Stimulated activated CD4-positive, alpha-beta T cell treated with anti-CD3 and anti-CD28 coated beads, TNF-alpha, amount 100 ng/mL, for 48 hours (primary cell): ENCODE results near the gene P4HA1.

ENCODE experiments used
- DNase-seq, 3 donors: peaks; one replicate each; pipeline ENCODE4 v3.0.0-alpha.2; 2020; ENCODE audit warnings: low read depth in 3 of 3

Gene P4HA1

DNA sequence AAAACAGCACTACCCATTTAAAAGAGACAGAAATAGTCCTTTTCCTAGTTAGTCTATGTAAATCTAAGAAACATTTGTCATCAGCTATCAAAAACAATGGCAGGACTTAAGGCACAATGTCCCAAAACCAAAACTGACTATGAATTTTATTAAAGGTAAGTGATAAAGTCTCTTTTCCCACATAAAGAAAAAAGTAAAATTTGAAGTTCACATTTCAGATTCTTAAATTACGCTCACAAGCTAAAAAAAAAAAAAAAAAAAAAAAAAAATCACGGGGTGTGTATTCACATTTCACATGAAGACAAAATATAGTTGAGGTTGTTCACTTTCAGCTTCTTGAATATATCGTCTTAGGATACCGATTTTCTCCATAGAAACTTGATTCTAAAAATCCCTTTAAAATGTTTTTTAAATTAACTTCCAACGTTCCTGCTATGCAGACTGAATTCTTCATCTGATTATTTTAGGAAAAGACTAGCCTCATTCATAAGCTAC, 1.6 kb downstream of the P4HA1 start:
- DNase-seq = no peak

DNA sequence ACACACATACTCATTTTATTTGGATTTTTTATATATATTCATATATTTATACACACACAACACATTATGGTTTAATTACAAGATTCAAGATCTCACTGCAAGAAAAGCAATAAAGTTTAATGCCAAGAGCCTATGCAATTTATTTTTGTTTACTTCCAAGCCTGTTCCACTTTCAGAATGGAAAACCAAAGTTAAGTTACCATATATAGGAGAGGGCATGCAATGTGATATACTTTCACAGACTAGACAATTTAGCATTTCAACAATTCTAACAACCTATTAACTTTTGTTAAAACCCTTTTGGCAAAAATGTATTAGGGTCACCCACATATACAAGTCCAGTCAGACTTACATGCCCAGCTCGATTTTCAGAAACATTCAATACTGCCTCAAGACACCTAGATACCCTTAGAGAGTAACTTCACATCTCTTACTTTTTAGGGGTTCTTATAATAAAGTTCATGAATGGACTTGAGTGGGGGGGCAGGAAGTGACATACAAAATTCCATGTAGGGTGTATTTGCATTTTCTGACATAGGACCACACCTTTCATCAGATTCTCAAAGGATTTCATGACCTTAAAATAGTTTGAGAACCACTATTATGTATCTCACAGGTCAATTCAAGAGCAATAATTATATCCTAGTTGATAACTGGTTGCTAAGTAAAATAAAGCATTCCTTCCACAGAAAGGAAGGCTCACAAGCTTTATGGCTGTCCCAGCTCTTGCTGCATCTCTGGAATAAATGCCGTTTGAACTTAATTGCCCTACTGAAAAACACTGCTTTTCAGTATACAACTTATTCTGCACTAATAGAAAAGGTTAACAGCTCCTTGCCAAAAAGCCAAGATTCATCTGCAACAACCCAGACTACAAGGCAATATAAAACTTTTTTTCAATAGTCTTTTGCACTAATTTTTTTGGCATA, 2.5 kb downstream of the P4HA1 start:
- no peak for DNase-seq

DNA sequence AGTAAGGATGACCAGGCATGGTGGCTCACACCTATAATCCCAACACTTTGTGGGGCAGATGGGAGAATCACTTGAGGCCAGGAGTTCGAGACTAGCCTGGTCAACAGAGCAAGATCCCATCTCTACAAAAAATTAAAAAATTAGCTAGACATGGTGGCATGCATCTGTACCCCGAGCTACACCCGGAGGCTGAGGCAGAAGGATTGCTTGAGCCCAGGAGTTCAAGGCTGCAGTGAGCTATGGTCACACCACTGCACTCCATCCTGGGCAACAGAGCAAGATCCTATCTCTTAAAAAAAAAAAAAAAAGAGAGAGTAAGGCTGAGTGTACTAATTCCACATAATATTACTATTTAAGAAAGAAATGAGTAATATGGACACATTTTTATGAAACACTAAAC, 3.8 kb downstream of the P4HA1 start:
- DNase-seq = no peak

DNA sequence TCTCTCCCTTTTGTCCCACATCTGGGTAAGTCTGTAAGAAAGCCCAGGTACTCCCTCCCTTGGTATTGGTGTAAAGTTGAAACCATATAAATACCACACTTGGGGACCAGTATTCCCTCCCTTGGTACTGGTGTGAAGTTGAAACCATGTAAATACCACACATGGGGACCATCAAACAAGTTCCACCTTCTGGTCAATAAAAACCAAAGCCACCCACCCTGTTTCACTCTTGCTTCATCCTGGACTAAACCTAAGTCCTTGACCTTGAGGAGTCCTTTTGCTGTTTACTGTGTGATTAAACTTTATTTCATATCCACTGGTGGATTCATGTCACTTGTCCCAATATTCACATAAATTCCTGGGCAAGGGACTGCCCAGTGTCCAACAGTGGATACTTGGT, 8.4 kb downstream of the P4HA1 start:
- no peak for DNase-seq

DNA sequence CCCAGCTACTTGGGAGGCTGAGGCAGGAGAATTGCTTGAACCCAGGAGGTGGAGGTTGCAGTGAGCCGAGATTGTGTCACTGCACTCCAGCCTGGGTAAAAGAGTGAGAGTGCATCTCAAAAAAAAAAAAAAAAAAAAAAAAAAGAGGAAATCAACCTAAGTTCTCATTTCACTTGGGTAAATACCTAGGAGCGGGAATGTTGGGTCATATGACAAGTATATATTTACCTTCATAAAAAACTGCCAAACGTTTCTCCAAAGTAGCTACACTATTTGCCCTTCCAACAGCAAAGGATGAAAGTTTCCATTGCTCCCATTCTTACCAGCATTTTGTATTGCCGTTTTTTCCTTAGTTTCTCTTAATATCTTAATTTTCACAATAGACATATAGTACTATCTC, 9.8 kb downstream of the P4HA1 start:
- DNase-seq = no peak

DNA sequence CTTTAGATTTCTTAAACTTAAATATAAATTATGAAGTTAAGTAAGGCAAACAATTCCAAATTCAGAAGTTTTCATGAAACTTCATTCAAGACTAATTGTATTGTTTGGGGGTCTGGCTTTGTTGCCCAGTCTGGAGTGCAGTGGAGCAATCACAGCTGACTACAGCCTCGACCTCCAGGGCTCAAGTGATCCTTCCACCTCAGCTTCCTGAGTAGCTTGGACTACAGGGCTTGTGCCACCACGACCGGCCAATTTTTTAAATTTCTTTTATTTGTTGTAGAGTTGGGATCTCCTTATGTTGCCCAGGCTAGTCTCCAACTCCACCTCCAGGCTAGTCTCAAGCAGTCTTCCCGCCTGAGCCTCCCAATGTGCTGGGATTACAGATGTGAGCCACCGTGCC, 12.5 kb downstream of the P4HA1 start:
- no peak for DNase-seq

DNA sequence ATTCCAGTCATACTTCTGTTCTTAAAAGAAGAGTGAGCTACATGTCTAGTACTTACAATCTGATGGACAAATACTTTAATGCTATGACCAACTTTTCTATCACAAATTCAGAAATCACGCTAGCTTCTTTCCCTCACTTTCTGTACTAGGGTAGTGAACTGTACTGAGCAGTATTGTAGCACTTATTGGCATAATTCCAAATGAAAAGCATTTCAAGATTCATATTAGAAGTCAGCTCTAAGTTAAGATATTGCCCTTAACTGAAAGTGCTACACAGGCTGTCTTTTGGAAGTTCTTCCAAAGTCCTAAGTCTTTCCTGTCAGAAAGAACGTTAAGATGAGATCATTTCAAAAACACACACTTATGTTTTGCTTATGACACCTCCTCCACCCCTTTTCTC, 13.4 kb downstream of the P4HA1 start:
- no peak for DNase-seq

DNA sequence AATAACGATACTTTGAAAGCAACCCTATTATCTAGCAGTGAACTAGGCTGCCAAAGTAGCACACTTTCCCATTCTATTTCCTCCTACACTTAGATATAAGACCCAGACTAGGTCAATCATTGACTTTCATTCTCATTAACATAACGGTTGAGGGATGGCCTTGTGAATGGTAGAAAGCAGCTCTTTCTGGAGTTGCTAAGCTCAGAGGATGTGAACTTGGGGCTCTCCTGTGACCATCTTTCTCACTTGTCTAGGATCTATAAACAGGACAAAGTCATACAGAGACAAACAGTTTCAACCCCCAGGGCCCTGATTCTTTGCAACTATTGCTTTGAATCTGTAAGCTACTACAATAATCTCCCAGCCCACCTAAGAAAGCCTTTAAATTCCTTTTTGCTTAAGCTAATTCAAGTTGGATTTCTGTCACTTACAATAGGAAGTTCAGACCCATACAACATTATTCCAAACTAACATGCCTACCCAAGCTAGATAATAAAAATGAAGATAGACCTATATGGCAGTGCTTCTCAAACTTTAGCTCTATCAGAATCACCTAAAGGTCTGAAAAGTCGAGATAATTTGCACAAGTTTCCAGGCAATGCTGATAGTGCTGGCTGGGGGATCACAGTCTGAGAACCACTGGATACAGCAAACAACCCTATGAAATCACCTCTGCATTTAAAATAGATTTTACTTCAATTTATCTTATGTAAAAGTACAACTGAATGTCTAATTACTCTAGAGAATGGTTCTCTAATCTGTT, 16.7 kb downstream of the P4HA1 start:
- no peak for DNase-seq

DNA sequence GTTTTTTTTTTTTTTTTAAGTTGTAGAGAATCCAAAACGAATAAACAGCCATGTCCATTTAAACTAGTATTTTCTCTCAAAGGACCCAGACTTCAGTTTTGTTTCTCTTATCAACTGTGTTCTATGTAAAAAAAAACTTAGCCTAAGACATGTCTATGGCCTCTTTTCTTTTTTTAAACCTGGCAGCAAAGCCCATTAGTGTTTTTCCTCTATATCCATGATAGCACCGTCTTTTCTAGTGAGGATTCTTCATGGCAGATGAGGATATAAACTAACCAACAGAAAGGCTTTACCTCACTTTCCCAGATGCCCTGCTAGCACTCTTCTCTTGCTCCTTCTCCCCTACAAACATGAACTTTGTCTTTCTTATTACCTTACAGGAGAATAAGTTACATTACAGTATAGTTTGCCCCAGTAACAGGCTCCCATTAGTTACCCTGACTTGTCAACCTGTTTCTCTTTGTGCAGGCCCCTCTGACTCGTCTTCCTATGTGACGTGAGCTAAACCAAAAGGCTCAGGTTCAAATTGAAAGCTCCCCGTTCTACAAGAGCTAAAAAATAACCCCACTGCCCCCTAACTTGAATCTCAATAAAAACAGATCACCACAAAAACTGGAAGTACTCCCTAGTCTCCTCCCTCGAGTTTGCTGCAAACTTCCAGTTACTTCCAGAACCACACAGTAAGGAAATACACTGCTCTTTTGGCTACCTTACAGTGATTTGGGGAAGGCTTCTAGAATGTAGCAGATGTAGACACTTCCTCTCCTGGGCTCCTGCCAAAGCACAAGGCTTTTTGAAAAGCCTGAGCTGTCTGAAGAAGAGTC, 20.1 kb downstream of the P4HA1 start:
- DNase-seq = no peak

DNA sequence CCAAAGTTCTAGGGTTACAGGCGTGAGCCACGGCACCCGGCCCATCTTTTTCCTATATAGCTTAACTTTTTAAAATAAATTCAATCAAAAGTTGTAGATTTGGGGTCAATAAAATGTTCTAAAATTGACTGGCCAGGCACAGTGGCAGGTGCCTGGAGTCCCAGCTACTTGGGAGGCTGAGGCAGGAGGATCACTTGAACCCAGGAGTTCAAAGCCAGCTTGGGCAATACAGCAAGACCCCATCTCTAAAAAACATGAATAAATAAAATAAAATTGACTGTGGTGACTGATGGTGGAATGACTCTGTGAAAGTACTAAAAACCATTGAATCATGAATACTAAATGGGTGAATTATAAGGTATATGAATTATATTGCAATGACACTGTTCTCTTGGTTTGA, 20.8 kb downstream of the P4HA1 start:
- DNase-seq = no peak

DNA sequence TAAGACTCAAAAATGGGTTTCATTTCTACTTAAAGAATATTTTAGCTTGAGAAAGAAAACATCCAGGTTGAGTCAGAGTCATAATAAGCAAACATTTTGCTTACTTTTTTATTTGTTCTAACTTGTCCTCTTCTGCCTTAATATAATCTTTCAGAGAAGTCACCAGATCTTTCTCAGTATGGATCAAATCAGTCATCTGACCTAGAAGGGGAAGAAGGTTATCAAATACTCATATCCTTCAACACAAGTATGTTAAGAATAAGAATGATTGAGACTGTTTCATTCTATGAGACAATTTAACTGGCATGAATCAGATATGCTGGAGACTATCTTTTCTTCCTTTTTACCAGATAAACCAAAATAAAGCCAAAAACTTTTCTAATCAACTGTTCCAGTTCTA, 23.0 kb downstream of the P4HA1 start:
- DNase-seq = no peak

DNA sequence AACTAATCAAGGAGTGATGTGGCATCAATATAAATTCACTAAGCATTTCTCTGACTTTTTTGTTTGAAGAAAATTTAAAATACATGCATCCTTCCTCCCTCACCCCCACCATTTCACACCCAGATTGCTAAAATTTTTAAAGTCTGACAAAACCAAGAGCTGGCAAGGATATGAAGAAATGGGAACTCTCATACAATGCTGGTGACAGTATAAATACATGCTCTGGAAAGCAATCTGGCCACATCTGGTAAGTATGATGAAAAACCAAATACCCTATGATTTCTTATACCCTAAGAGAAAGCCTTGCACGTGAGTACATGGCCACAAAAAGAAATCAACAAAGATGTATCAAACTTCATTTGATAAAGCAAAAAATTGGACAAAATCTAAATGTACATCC, 31.2 kb downstream of the P4HA1 start:
- DNase-seq = no peak

DNA sequence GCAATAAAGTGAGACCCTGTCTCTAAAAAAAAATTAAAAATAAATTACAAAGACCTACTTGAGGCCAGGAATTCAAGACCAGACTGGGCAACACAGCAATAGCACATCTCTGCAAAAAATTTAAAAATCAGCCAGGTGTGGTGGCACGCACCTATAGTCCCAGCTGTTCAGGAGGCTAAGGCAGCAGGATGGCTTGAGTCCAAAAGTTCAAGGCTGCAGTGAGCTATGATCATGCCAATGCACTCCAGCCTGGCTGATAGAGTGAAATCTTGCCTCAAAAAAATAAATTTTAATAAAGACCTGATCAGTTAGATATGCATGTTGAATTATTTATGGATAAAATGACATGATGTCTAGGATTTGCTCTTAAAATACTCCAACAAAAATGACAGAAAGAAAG, 34.9 kb downstream of the P4HA1 start:
- no peak for DNase-seq

DNA sequence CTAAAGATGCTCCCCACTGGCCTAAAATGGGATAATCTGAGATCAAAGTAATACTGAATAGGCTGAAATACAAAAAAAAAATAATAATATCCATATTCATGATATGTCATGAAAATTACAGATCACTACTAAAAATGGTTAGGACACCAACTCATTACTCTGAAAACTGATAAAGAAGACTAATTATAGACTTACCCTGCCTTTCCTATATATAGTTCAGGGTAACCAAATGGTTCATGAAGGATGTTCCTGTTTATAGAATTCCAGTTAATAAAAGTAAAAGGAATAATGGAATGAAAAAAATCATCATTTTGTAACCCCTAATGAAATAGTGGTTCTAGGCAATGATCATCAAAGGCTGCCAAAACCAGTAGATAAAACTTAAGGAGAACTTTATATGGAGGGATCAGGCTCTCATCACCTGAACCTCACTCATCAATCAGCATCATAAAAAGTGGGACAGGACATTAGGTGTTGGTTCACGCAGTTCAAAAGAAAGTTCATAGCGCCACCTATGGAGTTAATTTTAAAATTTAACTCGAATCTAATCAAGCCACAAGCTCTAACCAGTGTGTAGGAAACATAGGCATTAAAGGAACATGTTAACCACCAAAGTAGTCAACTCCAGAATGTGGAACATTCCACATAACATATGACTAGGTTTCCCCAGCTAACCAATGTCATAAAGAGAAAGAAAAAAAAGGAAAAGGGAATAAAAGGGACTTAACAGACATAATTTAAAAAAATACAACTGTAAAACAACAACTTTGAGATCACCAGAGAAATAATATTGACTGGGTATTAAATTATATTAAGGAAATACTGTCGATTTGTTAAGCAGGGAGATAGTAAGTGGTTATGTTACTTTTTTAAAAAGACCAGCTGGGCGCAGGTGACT, 35.7 kb downstream of the P4HA1 start:
- no peak for DNase-seq

DNA sequence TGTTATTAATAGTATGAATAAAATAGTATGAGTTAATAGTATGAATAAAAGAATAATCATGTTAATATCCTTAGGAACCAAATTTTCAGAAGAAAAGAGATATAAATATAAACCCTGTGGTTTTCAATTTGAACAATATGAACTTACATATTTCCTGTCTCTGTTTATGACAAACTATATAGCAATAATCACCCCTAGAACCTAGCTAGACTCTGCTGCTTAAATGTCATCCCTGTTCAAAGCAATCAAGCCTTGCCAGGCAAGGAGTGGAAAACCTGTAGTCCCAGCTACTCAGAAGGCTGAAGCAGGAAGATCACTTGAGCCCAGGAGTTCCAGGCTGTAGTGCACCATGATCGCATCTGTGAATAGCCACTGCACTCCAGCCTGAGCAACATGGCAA, 36.5 kb downstream of the P4HA1 start:
- no peak for DNase-seq

DNA sequence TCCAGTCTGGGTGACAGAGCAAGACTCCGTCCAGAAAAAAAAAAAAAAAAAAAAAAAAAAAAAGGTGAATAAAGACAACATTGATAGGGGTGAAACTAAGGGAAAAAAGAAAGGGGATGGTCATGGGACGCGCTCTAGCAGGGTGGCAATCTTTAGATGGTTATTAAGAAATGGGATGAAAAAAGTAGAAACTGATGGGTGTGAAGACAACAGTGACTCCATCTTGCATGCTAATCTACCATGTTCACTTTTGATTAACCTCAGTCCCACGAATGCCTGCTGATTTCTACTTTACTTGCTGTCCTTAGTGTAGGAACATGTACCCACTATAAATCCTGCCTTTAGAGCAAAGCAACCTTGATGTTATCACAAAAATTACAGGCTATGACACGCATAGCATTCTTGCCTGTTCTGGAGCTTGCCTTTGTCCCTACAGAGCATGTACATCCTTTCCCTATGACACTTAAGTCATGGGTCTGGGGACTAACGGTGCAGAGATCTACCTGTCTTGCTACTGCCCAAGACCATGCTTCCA, 38.5 kb downstream of the P4HA1 start:
- DNase-seq = no peak

DNA sequence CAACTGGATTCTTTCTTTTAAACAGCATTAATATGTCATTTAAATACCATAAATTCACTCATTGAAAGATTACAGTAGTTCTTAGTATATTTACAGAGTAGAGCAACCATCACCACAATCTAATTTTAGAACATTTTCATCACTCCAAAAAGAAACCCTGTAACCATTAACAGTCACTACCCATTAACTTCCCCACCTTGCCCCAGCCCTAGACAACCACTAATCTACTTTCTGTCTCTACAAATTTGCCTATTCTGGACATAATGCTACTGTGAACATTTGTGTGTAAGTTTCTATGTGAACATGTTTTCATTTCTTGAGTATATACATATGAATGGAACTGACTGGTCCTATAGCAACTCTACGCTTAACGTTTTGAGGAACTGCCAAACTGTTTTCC, 42.4 kb downstream of the P4HA1 start:
- no peak for DNase-seq

DNA sequence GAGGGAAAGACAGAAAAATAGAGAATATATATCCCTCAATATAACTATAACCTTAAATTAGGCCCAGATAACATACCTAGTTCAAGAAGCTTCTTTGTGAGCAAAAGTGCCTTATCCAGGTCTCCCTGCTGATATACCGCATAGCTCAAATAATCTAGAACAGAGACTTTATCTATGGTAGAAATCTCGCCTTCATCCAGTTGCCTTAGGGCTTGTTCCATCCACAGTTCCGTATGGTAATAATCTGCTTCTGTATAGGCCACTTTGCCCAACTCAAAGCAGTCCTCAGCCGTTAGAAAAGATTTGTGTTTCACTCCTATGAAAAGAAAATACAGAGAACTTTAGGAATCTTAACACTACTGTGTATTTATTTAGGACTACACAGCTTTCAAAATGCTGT, 43.4 kb downstream of the P4HA1 start:
- DNase-seq = no peak

DNA sequence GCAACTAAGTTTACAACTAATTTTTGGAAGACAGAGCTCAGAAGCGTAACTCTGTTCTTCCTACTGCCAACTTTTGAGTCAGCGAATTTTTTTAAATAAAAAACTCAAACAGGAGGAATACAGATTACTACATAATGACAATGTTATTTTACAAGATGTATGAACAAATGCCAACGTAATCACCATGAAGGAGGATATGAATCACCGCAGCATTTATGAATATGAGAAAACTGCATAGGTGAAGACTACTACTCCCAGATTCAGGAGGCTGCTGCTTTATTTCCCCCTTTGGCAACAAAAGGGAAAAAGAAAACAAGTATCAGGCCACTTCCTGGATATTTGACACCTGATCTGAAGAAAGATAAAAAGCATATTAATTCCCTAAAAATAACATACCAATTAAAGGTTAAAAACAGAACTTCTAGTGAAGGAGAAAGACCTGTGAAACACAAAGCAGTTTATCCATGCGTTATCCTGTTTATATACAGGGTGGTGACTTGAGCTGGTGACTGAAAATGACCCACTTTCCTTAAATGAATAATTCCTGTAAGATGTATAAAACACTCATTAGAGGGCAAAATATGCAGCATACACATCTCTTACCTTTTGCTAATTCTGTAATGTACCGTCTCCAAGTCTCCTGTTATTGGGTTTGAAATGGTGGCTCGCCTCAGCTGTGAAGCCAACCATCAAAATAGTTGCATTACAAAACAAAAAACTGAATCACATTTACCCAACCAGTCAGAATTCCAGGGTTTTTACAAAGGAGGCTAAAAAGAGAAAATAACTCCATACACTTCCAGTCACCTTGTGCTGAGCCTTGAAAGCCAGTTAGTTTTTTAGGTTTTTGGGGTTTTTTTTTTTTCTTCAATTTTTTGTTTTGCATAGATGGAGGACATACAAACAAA, 52.0 kb downstream of the P4HA1 start:
- DNase-seq = no peak
